ENCODE results near the gene WDR48.
"Not testable (repeated sequence)": the region's sequence is repeated elsewhere in the genome, so short reads cannot be mapped to it uniquely, and the experiment has no call there.

The WDR48 gene

DNA sequence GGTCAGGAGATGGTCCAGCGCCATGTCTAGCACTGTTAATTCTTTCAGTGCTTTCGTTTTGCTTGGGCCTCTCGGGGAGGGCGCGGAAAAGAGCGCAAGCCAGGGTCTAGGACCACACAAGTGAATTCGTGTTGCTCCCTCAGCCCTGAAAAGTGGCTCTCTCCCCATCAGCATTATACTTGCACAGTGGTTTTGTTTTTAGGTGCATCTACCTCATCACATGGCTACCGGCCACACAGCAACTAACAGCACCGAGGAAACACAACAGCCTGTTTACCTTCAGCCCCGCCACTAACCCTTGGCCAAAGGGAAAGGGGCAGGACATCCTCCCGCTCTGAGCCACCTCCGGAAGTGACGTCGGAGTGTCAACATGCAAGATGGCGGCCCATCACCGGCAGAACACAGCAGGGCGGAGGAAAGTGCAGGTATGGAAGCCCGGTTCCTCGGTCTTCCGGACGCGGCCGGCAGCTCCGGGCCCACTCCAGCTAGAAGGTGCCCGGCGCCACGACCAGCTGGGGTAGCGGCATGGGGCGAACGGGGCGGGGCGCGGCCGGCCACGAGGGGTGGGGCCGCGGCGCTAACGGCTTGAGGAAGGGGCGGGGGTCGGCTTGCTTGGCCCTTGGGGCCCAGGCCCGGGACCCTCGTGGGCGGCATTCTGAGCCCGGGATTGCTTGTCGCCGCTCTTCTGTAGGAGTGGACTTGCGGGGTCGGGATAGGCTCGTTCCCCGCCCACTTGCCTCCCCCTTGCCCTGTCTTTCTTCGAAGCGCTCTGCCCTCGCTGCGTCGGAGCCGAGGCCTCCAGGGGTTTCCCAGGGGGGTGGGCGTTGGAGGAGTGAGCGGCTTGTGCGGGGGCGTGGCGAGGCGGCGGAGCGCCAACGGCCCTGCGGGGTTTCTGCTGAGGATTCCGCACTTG, at the start of gene WDR48, which contains the start of gene SCN11A:
Gene WDR48 (plus strand): TSS at position 368 of the 913 bp plus-strand sequence. CDS start 10 bp downstream, at position 378.
Gene SCN11A (minus strand): TSS at position 296 of the 913 bp plus-strand sequence. CDS start 101,582 bp downstream, outside the sequence.
- peak; percentile 77 for DNase-seq (ENCODE audit: low read depth)

DNA sequence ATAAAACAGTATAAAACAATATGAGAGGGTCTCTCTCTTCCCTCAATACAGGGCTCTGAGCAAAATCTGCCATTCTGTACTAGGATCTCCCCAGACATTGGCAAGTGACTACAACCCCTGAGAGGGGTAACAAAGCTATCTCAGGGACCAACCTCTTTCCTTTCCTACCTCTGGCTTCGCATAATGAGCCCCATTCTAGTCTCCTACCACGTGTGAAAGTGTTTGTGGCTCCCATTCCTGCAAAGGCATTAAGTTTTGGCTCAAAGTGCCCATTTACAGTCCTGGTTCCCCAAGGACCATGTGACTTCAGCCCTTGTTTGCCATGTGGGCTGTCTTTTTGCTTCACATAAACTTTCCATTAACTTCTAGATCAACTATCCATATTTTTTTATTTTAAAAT, 46.5 kb upstream of the WDR48 start:
- DNase-seq (ENCODE audit: low read depth): no peak

DNA sequence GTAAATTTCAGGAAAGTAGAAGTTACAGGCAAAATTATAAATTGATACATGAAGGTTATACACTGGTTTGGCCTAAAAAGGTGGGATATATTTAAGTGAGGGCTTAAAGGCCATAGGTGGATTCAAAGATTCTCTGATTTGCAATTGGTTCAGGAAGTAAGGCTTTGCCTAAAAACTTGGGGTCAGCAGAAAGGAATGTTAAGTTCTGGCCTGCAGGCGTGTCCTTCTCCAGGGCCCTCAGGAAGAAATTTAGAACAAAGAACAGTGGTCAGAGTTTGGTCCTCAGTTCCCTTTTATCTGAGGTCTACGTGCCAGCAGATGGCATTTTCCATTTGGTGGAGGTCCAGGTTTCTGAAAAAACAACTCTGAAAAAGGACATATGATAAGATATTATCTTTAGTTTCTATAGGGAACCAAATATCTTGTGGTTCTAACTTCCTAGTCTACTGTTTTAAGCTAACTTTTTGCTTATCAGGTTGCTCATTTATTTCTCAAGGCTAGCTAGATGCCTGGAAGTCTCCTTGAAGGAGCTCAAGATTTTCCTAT, 40.6 kb upstream of the WDR48 start:
- DNase-seq (ENCODE audit: low read depth): no peak

DNA sequence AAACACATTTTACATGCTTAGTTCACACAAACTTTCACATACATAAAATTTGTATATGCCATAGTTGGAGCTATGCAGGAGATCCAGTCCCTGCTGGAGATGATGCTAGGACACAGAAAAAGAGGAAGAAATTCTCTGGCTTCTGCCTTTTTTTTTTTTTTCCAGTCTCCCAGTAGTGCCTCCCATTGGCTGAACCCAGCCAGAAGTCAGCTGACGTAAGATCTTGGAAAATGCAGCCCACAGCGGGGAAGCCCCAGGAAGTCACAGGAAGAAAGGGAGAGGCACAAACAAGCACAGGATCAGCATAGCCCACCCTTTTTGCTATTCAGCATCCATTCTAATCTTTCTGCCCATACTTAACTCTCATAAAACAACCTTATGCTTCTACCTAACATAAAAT, 38.5 kb upstream of the WDR48 start:
- DNase-seq (ENCODE audit: low read depth): no peak

DNA sequence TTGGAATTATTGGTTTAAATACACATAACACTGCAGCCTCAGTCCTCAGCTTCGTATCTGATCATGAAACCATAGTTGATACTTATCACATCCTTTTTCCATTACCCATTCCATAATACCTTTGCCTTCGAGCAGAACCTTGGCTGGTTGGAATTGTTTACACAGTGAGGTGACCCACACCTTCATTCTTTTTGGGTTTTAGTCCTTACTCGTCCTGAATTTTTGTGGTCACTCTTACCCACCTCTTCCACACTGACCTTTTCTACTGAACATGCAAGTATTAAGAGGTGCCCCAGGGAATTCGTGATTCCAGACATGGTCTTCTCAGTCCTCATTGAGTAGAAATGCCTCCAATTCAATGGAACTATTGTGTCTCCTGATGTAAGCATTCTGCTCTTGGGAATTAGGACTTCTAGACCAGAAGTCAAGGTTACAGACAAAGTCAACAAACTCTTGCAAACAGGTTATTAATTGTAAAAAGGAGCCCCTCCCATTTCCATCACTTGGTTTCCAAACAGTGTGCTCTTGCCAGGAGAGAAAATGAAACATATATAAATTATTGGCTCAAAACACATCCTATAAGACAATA, 37.8 kb upstream of the WDR48 start:
- no peak for DNase-seq (ENCODE audit: low read depth)

DNA sequence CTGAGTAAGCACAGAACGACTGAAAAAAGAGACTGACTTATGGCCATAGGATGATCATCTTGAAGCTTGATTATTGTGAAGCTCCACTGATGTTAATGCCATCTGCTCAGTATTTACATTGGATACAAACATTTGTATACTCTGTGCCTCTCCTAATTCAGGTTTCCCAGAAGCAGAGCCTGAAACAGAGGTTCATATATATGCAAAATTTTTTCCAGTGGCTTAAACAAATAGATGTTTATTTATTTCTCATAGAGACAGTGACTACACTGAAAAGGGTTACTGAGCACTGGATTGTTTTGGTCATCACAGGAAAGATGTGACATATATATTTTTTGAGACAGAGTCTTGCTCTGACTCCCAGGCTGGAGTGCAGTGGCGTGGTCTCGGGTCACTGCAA, 36.4 kb upstream of the WDR48 start:
- no peak for DNase-seq (ENCODE audit: low read depth)

DNA sequence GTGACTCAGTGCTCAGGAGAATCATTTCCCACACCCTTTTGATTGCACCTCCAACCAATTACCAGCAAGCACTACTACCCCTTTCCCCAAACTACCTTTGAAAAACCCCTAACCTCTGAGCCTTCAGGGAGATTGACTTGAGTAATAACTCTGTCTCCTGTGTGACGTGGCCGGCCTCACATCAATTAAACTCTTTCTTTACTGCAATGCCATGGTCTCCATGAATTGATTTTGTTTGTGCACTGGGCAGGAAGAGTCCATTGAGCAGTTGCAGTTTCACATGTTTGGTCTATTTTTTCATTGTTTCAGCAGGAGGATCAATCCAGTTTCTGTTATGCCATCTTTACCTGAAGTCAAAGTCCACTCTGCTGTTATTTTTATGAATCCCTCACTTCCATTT, 32.5 kb upstream of the WDR48 start:
- DNase-seq (ENCODE audit: low read depth): no peak

DNA sequence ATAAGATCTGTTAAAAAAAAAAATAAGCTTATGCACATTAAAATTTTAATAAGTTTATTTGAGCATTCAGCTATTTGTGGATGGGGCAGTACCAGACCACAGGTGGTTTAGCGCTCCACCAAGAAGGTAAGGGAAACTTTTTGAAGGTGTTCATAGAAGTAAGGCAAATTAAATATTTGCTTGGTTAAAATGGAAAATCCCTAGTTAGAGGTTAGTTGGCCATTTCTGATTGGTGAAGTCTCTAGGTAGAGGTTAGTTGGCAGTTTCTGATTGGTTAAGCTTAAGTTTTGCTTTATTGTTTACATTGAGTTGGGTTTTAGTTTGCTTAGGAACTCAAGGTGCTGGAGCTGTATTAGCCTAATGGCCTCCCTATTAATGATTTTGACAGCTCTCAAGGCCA, 30.8 kb upstream of the WDR48 start:
- DNase-seq (ENCODE audit: low read depth): no peak

DNA sequence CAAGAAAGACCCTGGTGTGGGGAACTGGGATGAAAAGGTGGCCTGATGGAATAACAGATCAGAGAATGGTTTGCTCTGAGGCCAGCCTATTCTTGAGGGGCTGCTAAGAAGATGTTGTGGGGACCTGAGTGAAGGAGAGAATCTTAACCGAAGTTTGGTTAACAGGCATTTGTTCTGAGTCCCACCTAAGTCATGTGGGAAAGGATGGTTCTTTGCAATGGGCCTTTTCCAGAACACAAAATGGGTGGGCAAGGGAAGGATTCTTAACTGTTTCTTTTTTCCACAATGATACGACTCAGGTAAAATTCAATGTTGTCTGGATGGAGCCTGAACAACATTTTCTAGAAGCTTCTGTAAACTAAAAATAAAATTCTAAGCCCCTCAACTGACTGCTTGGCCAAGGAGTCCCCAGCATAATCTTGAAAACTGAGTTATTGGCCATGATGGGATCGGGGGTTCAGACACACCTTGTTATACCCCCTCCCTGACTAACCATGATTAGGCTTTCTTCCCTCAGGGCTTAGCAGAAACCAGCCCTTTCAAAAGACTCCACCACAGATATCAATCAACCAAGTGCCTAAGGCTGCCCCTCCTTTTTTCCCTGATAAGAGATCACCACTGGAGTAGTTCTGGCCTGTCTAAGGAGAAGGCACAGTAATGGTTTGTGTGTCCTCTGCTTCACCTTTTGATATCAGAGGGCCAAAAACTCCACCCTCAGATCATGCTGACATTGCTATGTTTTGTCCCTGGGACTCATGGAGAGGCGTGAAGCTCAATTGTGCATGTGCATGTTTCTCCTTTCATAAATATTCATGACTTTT, 30.1 kb upstream of the WDR48 start:
- no peak for DNase-seq (ENCODE audit: low read depth)

DNA sequence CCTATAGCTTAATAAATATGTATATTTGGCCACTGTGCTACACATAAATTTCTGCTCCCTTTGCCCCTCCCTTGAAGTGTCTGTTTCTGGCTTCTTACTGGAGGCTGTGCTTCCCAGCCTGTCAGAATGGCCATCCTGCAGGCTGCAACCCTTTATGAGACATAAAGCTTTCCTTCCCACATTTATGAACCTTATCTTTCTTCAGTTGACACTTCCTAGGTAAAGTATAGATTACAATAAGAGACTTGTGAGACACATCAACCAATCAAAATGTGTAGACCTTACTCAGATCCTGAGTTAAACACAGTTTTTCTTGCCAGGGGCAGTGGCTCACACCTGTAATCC, 29.6 kb upstream of the WDR48 start:
- DNase-seq (ENCODE audit: low read depth): no peak

DNA sequence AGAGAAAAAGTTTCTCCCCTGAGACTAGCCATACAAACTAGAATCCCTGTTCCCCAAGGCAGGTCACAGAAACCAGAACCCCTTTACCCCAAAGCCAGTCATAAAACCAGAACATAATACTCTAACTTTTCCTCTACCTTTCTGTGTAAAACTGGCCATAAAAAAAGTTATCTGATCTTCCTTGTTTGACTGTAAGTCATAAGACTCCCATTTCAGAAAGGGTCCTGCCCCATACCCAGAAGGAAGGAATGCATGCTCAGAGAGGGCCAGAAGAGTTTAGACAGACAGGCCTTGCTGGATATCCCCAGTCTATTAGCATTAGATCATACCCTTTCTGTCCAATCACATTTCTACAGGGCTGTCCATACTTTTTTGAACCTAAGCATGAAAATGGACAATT, 27.3 kb upstream of the WDR48 start:
- no peak for DNase-seq (ENCODE audit: low read depth)

DNA sequence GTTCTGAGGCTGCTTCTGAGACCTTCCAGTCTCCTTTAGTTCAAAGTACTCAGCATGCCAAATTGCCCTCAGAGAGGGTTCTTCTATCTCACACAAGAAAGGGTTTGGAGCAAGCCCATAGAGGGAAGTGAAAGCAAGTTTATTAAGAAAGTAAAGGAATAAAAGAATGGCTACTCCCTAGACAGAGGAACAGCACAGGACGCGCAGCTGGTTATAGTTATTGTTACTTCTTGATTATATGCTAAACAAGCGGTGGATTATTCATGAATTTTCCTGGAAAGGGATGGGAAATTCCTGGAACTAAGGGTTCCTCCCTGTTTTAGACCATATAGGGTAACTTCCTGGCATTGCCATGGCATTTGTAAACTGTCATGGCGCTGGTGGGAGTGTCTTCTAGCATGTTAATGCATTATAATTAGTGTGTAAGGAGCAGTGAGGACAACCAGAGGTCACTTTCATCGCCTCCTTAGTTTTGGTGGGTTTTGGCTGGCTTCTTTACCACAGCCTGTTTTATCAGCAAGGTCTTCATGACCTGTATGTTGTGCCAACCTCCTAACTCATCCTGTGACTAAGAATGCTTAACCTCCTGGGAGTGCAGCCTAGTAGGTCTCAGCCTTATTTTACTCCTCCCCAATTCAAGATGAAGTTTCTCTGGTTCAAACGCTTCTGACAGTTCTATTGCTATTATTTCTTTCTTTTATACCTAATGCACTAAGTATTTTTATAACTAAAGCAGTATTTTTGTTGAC, 26.4 kb upstream of the WDR48 start:
- no peak for DNase-seq (ENCODE audit: low read depth)

DNA sequence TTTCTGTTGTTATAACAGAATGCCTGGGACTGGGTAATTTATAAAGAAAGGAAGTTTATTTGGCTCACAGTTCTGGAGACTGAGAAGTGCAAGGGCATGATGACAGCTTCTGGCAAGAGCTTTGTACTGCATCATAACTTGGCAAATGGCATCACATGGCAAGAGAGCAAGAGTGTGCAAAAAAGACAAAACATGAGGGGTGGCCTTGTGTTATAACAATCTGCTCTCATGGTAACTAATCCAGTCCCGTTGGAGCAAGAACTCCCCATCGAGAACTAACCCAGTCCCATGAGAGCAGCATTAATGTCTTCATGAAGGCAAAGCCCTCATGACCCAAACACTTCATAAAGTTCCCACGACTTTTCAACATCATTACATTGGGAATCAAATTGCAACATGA, 23.3 kb upstream of the WDR48 start:
- DNase-seq (ENCODE audit: low read depth): no peak

DNA sequence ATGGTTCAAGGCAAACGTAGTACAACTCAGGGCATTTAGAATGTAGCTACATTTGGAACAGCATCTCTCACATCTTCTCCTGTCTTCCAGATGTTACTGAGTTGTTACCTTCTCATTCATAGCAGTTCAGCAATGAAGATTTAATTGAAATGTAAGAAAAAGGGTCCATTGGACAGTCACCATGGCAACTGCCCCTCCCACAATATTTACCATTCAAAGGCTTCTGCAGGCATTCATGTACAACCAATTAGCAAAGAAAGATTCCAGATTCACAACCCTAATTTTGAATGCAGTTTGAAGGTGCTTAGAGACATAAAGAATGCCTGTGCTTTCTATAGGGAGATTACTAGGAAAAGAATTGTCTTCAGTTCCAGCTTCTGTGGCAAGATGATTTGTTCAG, 22.3 kb upstream of the WDR48 start:
- DNase-seq (ENCODE audit: low read depth): no peak

DNA sequence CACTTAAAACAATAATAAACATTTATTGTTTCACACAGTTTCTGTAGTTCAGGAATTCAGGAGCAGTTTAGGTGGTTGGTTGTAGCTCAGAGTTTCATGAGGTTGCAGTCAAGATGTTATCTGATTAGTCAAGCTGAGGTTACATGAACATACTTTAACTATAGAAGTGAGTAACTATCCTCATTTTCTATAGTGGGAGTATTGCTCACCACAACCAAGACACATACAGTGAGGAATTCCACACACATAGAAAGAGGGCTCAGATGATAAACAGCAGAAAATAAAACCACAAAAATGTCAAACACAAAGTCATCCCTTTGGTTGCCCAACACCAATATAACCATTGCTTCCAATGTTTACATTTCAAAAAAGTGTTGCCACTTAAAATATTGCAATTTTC, 13.7 kb upstream of the WDR48 start:
- DNase-seq (ENCODE audit: low read depth): no peak

DNA sequence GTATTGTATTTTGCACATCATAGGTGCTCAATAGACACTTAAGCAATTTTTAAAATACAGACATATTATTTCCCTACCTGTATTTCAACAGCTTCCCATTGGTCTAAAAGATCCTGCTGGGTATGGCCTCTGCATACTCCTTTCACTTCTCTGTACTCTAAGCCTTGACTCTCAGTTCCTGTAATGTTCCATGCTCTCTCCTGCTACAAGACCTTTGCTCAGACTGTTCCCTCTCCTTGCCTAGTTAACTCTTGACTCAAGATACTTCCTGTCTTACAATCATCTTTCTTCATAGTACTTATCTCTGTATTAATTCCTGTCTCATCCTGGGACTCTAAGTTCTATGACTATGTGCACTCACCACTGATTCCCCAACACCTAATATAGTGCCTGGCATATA, 1.8 kb upstream of the WDR48 start:
- no peak for DNase-seq (ENCODE audit: low read depth)

DNA sequence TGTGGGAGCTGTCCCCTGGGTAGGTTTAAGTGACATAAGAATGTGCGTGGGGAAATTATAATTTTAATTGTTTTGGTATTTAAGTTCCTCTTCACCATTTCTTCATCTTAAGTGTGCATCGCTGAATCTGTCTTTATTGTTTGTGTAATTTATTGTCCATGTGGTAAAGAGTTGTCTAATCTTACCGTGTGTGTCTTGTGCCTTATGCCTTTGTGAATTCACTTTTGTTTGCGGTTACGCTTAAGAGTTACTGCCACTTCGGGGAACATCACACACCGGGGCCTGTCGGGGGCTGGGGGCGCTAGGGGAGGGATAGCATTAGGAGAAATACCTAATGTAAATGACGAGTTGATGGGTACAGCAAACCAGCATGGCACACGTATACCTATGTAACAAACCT, 767 bp downstream of the WDR48 start:
- no peak for DNase-seq (ENCODE audit: low read depth)

DNA sequence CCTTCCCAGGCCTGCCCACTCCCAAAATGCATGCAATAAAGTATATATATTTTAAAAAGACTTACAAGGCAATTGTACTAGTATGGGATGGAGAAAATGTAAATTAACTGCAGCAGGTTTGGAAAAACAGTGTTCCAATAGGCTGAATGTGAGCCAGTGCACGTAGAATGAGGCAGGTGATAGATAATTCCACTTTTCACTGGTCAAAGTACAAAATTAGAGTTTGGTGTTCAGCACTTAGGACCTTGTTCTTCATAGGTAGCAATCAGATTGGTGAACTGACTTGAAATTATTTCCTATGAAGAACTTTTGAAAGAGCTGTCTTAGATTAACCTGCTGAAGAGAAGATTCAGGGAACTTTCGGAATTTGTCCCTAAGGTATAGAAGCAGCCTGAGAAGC, 1.9 kb downstream of the WDR48 start:
- DNase-seq (ENCODE audit: low read depth): no peak

DNA sequence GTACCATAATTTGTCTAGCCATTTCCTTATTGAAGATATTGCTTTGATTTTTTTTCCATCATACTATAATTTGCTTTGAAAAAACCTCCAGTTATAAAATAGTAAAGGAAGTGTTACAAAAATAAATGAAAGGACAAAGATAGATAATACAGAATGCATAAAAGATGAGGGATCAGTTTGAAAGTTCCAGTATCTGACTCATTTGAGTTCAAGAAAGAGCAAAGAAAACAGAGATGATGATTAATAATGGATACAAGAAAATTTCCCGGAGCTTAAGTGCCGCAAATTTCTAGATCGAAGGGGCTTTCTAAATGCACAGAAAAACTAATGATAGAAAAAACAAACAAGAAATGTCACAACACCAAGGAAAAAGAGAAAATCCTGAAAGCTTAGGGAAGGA, 4.3 kb downstream of the WDR48 start:
- no peak for DNase-seq (ENCODE audit: low read depth)

DNA sequence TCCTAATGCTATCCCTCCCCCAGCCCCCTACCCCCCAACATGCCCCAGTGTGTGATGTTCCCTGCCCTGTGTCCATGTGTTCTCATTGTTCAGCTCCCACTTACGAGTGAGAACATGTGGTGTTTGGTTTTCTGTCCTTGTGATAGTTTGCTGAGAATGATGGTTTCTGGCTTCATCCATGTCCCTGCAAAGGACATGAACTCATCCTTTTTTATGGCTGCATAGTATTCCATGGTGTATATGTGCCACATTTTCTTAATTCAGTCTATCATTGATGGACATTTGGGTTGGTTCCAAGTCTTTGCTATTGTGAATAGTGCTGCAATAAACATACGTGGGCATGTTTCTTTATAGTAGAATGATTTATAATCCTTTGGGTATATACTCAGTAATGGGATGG, 9.4 kb downstream of the WDR48 start:
- DNase-seq (ENCODE audit: low read depth): not testable (repeated sequence)

DNA sequence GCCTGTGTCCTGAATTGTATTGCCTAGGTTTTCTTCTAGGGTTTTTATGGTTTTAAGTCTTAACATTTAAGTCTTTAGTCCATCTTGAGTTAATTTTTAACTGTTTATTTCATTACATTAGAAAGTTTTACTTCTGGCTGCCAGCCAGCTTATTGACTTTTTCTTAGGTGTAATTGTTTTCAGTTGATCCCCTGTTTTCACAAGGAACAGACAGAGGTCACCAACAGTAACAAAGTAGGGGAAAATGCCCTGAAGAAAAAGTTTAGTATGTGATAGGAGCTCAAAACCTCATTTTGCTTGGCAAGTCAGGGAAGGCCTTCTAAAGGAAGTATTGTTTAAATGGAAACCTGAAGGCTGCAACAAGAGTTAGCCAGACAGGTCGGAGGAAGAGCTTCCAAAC, 10.4 kb downstream of the WDR48 start:
- no peak for DNase-seq (ENCODE audit: low read depth)

DNA sequence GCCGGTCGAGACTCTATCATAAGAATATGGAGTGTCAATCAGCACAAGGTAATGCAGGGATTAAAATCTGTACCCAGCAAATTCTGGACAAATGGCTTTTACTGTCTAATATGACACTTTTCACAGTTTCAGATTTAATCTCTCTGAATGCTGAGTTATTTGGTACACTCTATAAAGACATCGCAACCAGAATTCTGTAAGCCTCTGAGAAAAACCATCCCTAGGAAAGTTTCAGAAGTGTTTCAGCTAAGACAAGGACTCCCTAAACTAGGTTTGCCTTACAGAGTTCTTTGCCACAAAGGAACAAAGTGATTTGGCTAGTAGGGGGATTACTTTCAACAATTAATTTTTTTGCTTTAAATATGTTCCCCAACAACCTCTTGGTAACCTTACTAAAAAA, 11.3 kb downstream of the WDR48 start:
- DNase-seq (ENCODE audit: low read depth): no peak

Measured in stimulated activated CD8-positive, alpha-beta memory T cell treated with anti-CD3 and anti-CD28 coated beads, Interleukin-15, amount 100 ng/mL, for 24 hours (primary cell).